ENCODE data around the gene ZBTB7A.

Gene ZBTB7A

DNA sequence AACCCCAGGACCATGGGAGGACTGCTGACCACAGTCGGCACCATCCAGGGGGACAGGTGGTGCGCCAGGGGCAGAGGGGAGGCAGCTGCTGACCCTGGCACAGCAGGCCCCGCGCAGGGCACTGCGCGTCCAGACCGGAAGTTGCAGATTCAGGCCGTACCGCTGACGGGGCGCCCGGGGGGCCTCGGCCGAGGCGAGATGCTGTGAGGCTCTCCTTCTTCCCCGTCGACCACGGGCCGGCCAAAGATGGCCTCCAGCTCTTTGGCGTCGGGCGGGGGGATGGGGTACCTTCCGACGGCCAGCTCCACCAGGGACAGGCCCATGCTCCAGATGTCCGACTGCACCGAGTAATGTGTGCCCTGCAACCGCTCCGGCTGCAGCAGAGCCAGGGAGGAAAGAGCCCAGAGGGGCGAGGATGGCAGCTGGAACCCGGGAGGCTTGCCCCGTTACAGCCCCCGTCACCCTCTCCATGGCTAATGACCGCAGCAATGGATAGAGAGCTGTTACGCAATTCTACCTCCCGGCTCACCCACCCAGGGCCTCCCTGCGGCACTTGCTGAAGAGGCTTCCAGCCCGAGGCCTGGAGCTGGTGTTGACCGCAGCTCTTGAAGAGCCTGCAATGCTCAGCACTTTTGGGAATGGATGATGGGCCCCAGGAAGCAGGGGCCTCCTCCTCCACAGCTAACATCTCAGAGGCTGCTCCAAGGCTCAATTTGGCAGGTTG, 32.5 kb upstream of the ZBTB7A start (continued):
- TF ChIP-seq YY1 (tag by site-specific recombination; IDR thresholded peaks at IDR 0.05) (no peak), ZNF544 (tag by site-specific recombination; IDR thresholded peaks at IDR 0.05) (no peak), ZNF112 (tag by site-specific recombination; IDR thresholded peaks at IDR 0.05) (no peak), ZXDB (tag by site-specific recombination; IDR thresholded peaks at IDR 0.05) (no peak)
- TF ChIP-seq, protein P1, sequence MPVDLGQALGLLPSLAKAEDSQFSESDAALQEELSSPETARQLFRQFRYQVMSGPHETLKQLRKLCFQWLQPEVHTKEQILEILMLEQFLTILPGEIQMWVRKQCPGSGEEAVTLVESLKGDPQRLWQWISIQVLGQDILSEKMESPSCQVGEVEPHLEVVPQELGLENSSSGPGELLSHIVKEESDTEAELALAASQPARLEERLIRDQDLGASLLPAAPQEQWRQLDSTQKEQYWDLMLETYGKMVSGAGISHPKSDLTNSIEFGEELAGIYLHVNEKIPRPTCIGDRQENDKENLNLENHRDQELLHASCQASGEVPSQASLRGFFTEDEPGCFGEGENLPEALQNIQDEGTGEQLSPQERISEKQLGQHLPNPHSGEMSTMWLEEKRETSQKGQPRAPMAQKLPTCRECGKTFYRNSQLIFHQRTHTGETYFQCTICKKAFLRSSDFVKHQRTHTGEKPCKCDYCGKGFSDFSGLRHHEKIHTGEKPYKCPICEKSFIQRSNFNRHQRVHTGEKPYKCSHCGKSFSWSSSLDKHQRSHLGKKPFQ (tag by site-specific recombination; IDR thresholded peaks at IDR 0.05), result no peak

DNA sequence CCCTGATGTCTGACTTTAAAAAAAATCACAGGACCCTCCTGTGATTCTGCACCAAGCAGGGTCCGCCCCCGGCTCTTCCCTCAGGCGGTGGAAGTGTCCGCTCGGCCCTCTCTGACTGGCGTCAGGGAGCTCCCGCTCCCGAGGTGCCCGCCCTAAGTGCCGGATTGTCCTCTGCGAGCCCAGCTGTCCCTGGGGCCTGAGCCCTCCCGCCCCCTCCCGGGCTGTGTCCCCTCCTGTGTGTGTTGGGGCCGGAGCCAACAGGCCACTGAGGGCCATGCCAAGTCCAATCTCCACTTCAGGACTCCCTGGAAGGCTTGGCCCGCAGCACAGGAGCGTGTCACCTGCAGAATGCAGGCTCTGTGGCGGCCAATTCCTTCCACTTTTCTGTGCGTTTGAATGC, 31.8 kb upstream of the ZBTB7A start:
- ChIA-PET CTCF (no interaction called here), POLR2A (no interaction called here)
- H3K4me1 ChIP-seq (ENCODE audit: control insufficient read depth, insufficient read depth, low read length), result no peaks in the 10 kb centered on the region
- no peaks in the 10 kb centered on the region for H3K9me3 ChIP-seq (ENCODE audit: control insufficient read depth, insufficient read depth, low read depth, low read length)
- no peak overlapping the region for H3K4me3 ChIP-seq (ENCODE audit: low read depth, low read length)
- TF ChIP-seq, protein P2, sequence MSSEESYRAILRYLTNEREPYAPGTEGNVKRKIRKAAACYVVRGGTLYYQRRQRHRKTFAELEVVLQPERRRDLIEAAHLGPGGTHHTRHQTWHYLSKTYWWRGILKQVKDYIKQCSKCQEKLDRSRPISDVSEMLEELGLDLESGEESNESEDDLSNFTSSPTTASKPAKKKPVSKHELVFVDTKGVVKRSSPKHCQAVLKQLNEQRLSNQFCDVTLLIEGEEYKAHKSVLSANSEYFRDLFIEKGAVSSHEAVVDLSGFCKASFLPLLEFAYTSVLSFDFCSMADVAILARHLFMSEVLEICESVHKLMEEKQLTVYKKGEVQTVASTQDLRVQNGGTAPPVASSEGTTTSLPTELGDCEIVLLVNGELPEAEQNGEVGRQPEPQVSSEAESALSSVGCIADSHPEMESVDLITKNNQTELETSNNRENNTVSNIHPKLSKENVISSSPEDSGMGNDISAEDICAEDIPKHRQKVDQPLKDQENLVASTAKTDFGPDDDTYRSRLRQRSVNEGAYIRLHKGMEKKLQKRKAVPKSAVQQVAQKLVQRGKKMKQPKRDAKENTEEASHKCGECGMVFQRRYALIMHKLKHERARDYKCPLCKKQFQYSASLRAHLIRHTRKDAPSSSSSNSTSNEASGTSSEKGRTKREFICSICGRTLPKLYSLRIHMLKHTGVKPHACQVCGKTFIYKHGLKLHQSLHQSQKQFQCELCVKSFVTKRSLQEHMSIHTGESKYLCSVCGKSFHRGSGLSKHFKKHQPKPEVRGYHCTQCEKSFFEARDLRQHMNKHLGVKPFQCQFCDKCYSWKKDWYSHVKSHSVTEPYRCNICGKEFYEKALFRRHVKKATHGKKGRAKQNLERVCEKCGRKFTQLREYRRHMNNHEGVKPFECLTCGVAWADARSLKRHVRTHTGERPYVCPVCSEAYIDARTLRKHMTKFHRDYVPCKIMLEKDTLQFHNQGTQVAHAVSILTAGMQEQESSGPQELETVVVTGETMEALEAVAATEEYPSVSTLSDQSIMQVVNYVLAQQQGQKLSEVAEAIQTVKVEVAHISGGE (tag by site-specific recombination; conservative IDR thresholded peaks at IDR 0.05; ENCODE audit: low read depth), result no peak
- TF ChIP-seq, protein P3, sequence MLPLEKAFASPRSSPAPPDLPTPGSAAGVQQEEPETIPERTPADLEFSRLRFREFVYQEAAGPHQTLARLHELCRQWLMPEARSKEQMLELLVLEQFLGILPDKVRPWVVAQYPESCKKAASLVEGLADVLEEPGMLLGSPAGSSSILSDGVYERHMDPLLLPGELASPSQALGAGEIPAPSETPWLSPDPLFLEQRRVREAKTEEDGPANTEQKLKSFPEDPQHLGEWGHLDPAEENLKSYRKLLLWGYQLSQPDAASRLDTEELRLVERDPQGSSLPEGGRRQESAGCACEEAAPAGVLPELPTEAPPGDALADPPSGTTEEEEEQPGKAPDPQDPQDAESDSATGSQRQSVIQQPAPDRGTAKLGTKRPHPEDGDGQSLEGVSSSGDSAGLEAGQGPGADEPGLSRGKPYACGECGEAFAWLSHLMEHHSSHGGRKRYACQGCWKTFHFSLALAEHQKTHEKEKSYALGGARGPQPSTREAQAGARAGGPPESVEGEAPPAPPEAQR (tag by site-specific recombination; IDR thresholded peaks at IDR 0.05), result no peak
- TF ChIP-seq ZNF623 (tag by site-specific recombination; IDR thresholded peaks at IDR 0.05) (no peak), KLF1 (tag by site-specific recombination; IDR thresholded peaks at IDR 0.05) (no peak), ZNF311 (tag by site-specific recombination; IDR thresholded peaks at IDR 0.05; ENCODE audit: borderline replicate concordance) (no peak), KLF7 (tag by site-specific recombination; IDR thresholded peaks at IDR 0.05; ENCODE audit: borderline replicate concordance) (no peak), ZNF350 (tag by site-specific recombination; IDR thresholded peaks at IDR 0.05) (no peak), ZBTB48 (tag by site-specific recombination; IDR thresholded peaks at IDR 0.05) (no peak), ZNF701 (tag by site-specific recombination; IDR thresholded peaks at IDR 0.05) (no peak), ZNF202 (tag by site-specific recombination; IDR thresholded peaks at IDR 0.05; ENCODE audit: borderline replicate concordance) (no peak), TRIM28 (IDR thresholded peaks at IDR 0.05; ENCODE audit: borderline replicate concordance, low read length) (no peak), ZNF707 (tag by site-specific recombination; IDR thresholded peaks at IDR 0.05) (no peak), ZXDB (tag by site-specific recombination; IDR thresholded peaks at IDR 0.05) (no peak), ZNF654 (tag by site-specific recombination; IDR thresholded peaks at IDR 0.05; ENCODE audit: low read depth) (no peak), GLIS1 (tag by site-specific recombination; IDR thresholded peaks at IDR 0.05) (no peak), ZSCAN16 (tag by site-specific recombination; IDR thresholded peaks at IDR 0.05) (no peak), ZNF132 (tag by site-specific recombination; IDR thresholded peaks at IDR 0.05; ENCODE audit: borderline replicate concordance) (no peak), ZNF837 (tag by site-specific recombination; IDR thresholded peaks at IDR 0.05) (no peak)
- TF ChIP-seq, protein P4, sequence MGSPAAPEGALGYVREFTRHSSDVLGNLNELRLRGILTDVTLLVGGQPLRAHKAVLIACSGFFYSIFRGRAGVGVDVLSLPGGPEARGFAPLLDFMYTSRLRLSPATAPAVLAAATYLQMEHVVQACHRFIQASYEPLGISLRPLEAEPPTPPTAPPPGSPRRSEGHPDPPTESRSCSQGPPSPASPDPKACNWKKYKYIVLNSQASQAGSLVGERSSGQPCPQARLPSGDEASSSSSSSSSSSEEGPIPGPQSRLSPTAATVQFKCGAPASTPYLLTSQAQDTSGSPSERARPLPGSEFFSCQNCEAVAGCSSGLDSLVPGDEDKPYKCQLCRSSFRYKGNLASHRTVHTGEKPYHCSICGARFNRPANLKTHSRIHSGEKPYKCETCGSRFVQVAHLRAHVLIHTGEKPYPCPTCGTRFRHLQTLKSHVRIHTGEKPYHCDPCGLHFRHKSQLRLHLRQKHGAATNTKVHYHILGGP (tag by site-specific recombination; IDR thresholded peaks at IDR 0.05), result no peak
- peaks cover 5 to 87% of the 10 kb centered on the region in 2 experiments; a peak in 2 of 3 replicates for H3K36me3 ChIP-seq (ENCODE audit: control insufficient read depth in 2 of 2, insufficient read depth in 1 of 2, low read length in 2 of 2)
- H3K27ac ChIP-seq (ENCODE audit: extremely low read depth, low read depth, low read length), result no peak overlapping the region

All from HEK293 (cell line).